ENCODE results near the gene C2CD3. TPM values are rescaled to one million over a fixed set of nuclear protein-coding genes. Genes with fewer than 3 reads are reported as not detected.
A peak's percentile ranks its signal among the peaks of the same experiment; 100 is the strongest.

Gene C2CD3
- total and polyA plus RNA-seq, 9 of the 15 experiments (the other 6 are each of a cell fraction or from before 2014, with no cell fraction given): 4.4 to 20.2 (median 15.4) TPM

GRCh38 chr11:73982595-73982989 is 188.2 kb downstream of the C2CD3 start, which contains the start of gene UCP2 (continued):
- TF ChIP-seq HNRNPL (IDR thresholded peaks at IDR 0.05; ENCODE audit: low read depth, low read length) (no peak), POLR2H (tag; IDR thresholded peaks at IDR 0.05; ENCODE audit: low read depth) (peak; percentile 76; the same call in 1 of the 2 replicates), NKRF (IDR thresholded peaks at IDR 0.05; ENCODE audit: borderline replicate concordance) (peak; percentile 8; the same call in 1 of the 2 replicates), PHF8 (IDR thresholded peaks at IDR 0.05; ENCODE audit: borderline replicate concordance, low read length) (peak; percentile 44; the same call in 1 of the 2 replicates), SUPT5H (IDR thresholded peaks at IDR 0.05) (0 out of 2 replicates have a peak, but pooled peaks have one; percentile 74), BCOR (IDR thresholded peaks at IDR 0.05) (peak; percentile 7; the same call in 1 of the 2 replicates), NRF1 (conservative IDR thresholded peaks at IDR 0.05 in 1 of 2, IDR thresholded peaks at IDR 0.05 in 1 of 2) (peak in 1 of 2 experiments; percentile 77), CBX5 (IDR thresholded peaks at IDR 0.05; ENCODE audit: borderline replicate concordance, low read depth) (peak; percentile 15; the same call in 1 of the 2 replicates), CHD1 (IDR thresholded peaks at IDR 0.05; ENCODE audit: low read length) (peak; percentile 62), HNRNPLL (IDR thresholded peaks at IDR 0.05; ENCODE audit: low read depth, low read length, poor library complexity, severe bottlenecking) (peak; percentile 96), RBBP5 (IDR thresholded peaks at IDR 0.05; ENCODE audit: borderline replicate concordance, insufficient read depth, low read length, poor library complexity, severe bottlenecking) (peak; percentile 29), CXXC5 (CRISPR knock-in tag; IDR thresholded peaks at IDR 0.05) (peak; percentile 10), THAP12 (CRISPR knock-in tag; IDR thresholded peaks at IDR 0.05) (peak; percentile 72; the same call in 1 of the 2 replicates), HOMEZ (CRISPR knock-in tag; IDR thresholded peaks at IDR 0.05) (no peak), ARID4B (CRISPR knock-in tag; IDR thresholded peaks at IDR 0.05) (peak; percentile 29; the same call in 1 of the 2 replicates), SAP30 (IDR thresholded peaks at IDR 0.05; ENCODE audit: borderline replicate concordance, insufficient read depth, low read depth, low read length, poor library complexity, severe bottlenecking) (peak; percentile 11), KDM2B (CRISPR knock-in tag; IDR thresholded peaks at IDR 0.05) (0 out of 2 replicates have a peak, but pooled peaks have one; percentile 65)
